ENCODE results near the gene ECE2. TPM values are rescaled to one million over a fixed set of nuclear protein-coding genes. Genes with fewer than 3 reads are reported as not detected.
A peak's percentile ranks its signal among the peaks of the same experiment; 100 is the strongest.
"Not testable (repeated sequence)": the region's sequence is repeated elsewhere in the genome, so short reads cannot be mapped to it uniquely, and the experiment has no call there.

ECE2 gene
- polyA plus RNA-seq, 5 donors: 0.13 TPM; not detected in 4

- peak in 1 of 2 donors; percentile 42 for DNase-seq
Observed at GRCh38 chr3:184336547-184337398, 61.0 kb downstream of the ECE2 start.

GRCh38 chr3:184337399-184337714 is 61.5 kb downstream of the ECE2 start, which contains the start of gene FAM131A:
TSS of gene FAM131A (plus strand) at chr3:184337600. CDS start at chr3:184337631, 31 bp downstream.
- DNase-seq: no peak

- no peak for DNase-seq
Observed at GRCh38 chr3:184337981-184338380, 62.2 kb downstream of the ECE2 start.

- DNase-seq: peak; percentile 78 to 79
Observed at GRCh38 chr3:184338511-184338945, 62.7 kb downstream of the ECE2 start.

GRCh38 chr3:184339001-184339400 is 63.2 kb downstream of the ECE2 start:
- DNase-seq: no peak

GRCh38 chr3:184339451-184340135 is 63.8 kb downstream of the ECE2 start:
- not testable (repeated sequence) for DNase-seq

GRCh38 chr3:184341925-184342324 is 66.1 kb downstream of the ECE2 start:
- DNase-seq: no peak

Other genes with a start within 250 kb of the ECE2 start
- not detected for gene HTR3D, start 244.3 kb upstream of the ECE2 start, polyA plus RNA-seq (ENCODE audit: insufficient read depth in 1 of 5, insufficient read length in 5 of 5, low replicate concordance in 1 of 5)
- gene HTR3C, start 223.0 kb upstream of the ECE2 start, polyA plus RNA-seq (ENCODE audit: insufficient read depth in 1 of 5, insufficient read length in 5 of 5, low replicate concordance in 1 of 5): under 1 TPM; 0.09 to 0.14 (median 0.11) TPM
- gene HTR3E, start 179.0 kb upstream of the ECE2 start, polyA plus RNA-seq (ENCODE audit: insufficient read depth in 1 of 5, insufficient read length in 5 of 5, low replicate concordance in 1 of 5): not detected
- gene EIF2B5, start 140.7 kb upstream of the ECE2 start, polyA plus RNA-seq (ENCODE audit: insufficient read depth in 1 of 5, insufficient read length in 5 of 5, low replicate concordance in 1 of 5): 10 to 100 TPM; 54.5 to 61.9 (median 56.8) TPM
- gene DVL3, start 120.6 kb upstream of the ECE2 start, polyA plus RNA-seq (ENCODE audit: insufficient read depth in 1 of 5, insufficient read length in 5 of 5, low replicate concordance in 1 of 5): 100 to 1,000 TPM in 2 of 5 donors, 10 to 100 TPM in 3; 69.5 to 103 (median 96.1) TPM
- gene AP2M1, start 101.2 kb upstream of the ECE2 start, polyA plus RNA-seq (ENCODE audit: insufficient read depth in 1 of 5, insufficient read length in 5 of 5, low replicate concordance in 1 of 5): 100 to 1,000 TPM; 318 to 368 (median 328) TPM
- 10 to 100 TPM; 52.0 to 70.3 (median 63.0) TPM for gene ABCF3, start 89.8 kb upstream of the ECE2 start, polyA plus RNA-seq (ENCODE audit: insufficient read depth in 1 of 5, insufficient read length in 5 of 5, low replicate concordance in 1 of 5)
- gene VWA5B2, start 46.4 kb upstream of the ECE2 start, polyA plus RNA-seq (ENCODE audit: insufficient read depth in 1 of 5, insufficient read length in 5 of 5, low replicate concordance in 1 of 5): 1 to 10 TPM in 4 of 5 donors, under 1 TPM in 1; 0.95 to 2.2 (median 1.6) TPM
- 10 to 100 TPM; 23.0 to 37.6 (median 25.5) TPM for gene ALG3, start 27.1 kb upstream of the ECE2 start, polyA plus RNA-seq (ENCODE audit: insufficient read depth in 1 of 5, insufficient read length in 5 of 5, low replicate concordance in 1 of 5)
- gene EEF1AKMT4, start 26.4 kb upstream of the ECE2 start, polyA plus RNA-seq (ENCODE audit: insufficient read depth in 1 of 5, insufficient read length in 5 of 5, low replicate concordance in 1 of 5): 1 to 10 TPM; 1.8 to 4.0 (median 2.5) TPM
- gene CAMK2N2, start 14.5 kb upstream of the ECE2 start, polyA plus RNA-seq (ENCODE audit: insufficient read depth in 1 of 5, insufficient read length in 5 of 5, low replicate concordance in 1 of 5): under 1 TPM; 0.13 to 0.29 (median 0.16) TPM
- 100 to 1,000 TPM; 183 to 213 (median 205) TPM for gene PSMD2, start 23.2 kb downstream of the ECE2 start, polyA plus RNA-seq (ENCODE audit: insufficient read depth in 1 of 5, insufficient read length in 5 of 5, low replicate concordance in 1 of 5)
- 100 to 1,000 TPM; 141 to 216 (median 161) TPM for gene EIF4G1, start 38.6 kb downstream of the ECE2 start, polyA plus RNA-seq (ENCODE audit: insufficient read depth in 1 of 5, insufficient read length in 5 of 5, low replicate concordance in 1 of 5)
- 10 to 100 TPM in 4 of 5 donors, 1 to 10 TPM in 1; 10.0 to 17.4 (median 15.7) TPM for gene FAM131A, start 61.6 kb downstream of the ECE2 start, polyA plus RNA-seq (ENCODE audit: insufficient read depth in 1 of 5, insufficient read length in 5 of 5, low replicate concordance in 1 of 5)
- gene CLCN2, start 85.6 kb downstream of the ECE2 start, polyA plus RNA-seq (ENCODE audit: insufficient read depth in 1 of 5, insufficient read length in 5 of 5, low replicate concordance in 1 of 5): 10 to 100 TPM in 2 of 5 donors, 1 to 10 TPM in 3; 8.6 to 12.5 (median 9.8) TPM
- gene POLR2H, start 85.7 kb downstream of the ECE2 start, polyA plus RNA-seq (ENCODE audit: insufficient read depth in 1 of 5, insufficient read length in 5 of 5, low replicate concordance in 1 of 5): 10 to 100 TPM; 80.2 to 98.2 (median 89.6) TPM
- gene THPO, start 102.2 kb downstream of the ECE2 start, polyA plus RNA-seq (ENCODE audit: insufficient read depth in 1 of 5, insufficient read length in 5 of 5, low replicate concordance in 1 of 5): 1 to 10 TPM; 1.1 to 2.4 (median 1.7) TPM
- gene CHRD, start 104.0 kb downstream of the ECE2 start, polyA plus RNA-seq (ENCODE audit: insufficient read depth in 1 of 5, insufficient read length in 5 of 5, low replicate concordance in 1 of 5): 10 to 100 TPM; 11.6 to 15.4 (median 15.0) TPM

Data from right lung (tissue), 5 donors.